GM12878 (cell line): ENCODE measurements around the gene QSOX2. TPM values are rescaled to one million over a fixed set of nuclear protein-coding genes. Genes with fewer than 3 reads are reported as not detected.

Experiments
- ATAC-seq: fragments of 200-7000 bp; cut with Tn5 transposase; 3 replicates; pipeline ENCODE4 v1.9.1; 2020; ENCODE audit warnings: mild to moderate bottlenecking, moderate library complexity
- BruUV-seq: library from RNA; stranded (reverse); fragments of 400-500 nt; replicated peaks from 2 replicates; lab custom pipeline; 2021; lab: Mats Ljungman, UMichigan
- CTCF ChIA-PET: fragments of 300-600 bp; sonication (Branson Sonifier 250); formaldehyde crosslinking; extraction: SDS; loops from one replicate; lab custom pipeline; 2021; ENCODE audit warnings: inconsistent platforms; lab: Yijun Ruan, JAX
- POLR2A ChIA-PET: fragments of 350-600 bp; formaldehyde crosslinking; extraction: SDS; loops from one replicate; lab custom pipeline; 2021; ENCODE audit warnings: inconsistent platforms; lab: Charles Lee
- RAD21 ChIA-PET: fragments of 300-600 bp; sonication (Branson Sonifier 250); formaldehyde crosslinking; loops from one replicate; lab custom pipeline; 2023; ENCODE audit warnings: antibody characterized with exemption; ENCODE audit not compliant: unreplicated experiment; lab: Charles Lee
- SMC1A ChIA-PET: fragments of 300-600 bp; sonication (Branson Sonifier 250); formaldehyde crosslinking; loops from one replicate; lab custom pipeline; 2023; ENCODE audit not compliant: unreplicated experiment, uncharacterized antibody; lab: Charles Lee
- DNase-seq: peaks from one replicate; pipeline ENCODE4 v3.0.0-alpha.2; 2011; ENCODE audit warnings: low read depth, low spot score
- FAIRE-seq: peaks from 3 replicates; lab custom pipeline; 2011; peaks lifted over from hg19 to GRCh38; lab: Jason Lieb, UNC
- H2AFZ ChIP-seq: 2 replicates; pipeline ENCODE4 v1.6.0; 2011; ENCODE audit warnings: low read depth, low read length, control low read depth; ENCODE audit not compliant: control insufficient read depth
- H3K27ac ChIP-seq: 2 replicates; pipeline ENCODE4 v1.5.1; 2011; ENCODE audit warnings: control low read depth; ENCODE audit not compliant: control insufficient read depth, insufficient read depth
- H3K27me3 ChIP-seq, 2 experiments: replicated peaks in 1 of 2; 2 replicates each; pipeline versions ENCODE4 v1.6.0 to v1.6.1; 2011; ENCODE audit warnings: low read length in 1 of 2; ENCODE audit not compliant: control insufficient read depth in 2 of 2, insufficient read depth in 2 of 2
- H3K36me3 ChIP-seq, 2 experiments: 2 replicates each; pipeline ENCODE4 v1.5.1; 2011; ENCODE audit warnings: low read length in 1 of 2; ENCODE audit not compliant: control insufficient read depth in 2 of 2, insufficient read depth in 2 of 2
- H3K4me1 ChIP-seq: 2 replicates; pipeline ENCODE4 v1.6.1; 2011; ENCODE audit warnings: mild to moderate bottlenecking, low read length, moderate library complexity, mixed read lengths; ENCODE audit not compliant: control insufficient read depth, insufficient read depth
- H3K4me2 ChIP-seq: 2 replicates; pipeline ENCODE4 v1.6.0; 2011; ENCODE audit warnings: control low read depth; ENCODE audit not compliant: control insufficient read depth, insufficient read depth
- H3K4me3 ChIP-seq: fragments of 200-600 bp; sonication (generic); 2 replicates; pipeline ENCODE4 v1.5.1; 2016
- H3K79me2 ChIP-seq: 2 replicates; pipeline ENCODE4 v1.6.0; 2011; ENCODE audit warnings: low read length; ENCODE audit not compliant: control insufficient read depth, insufficient read depth
- H3K9ac ChIP-seq: 2 replicates; pipeline ENCODE4 v1.8.0; 2011; ENCODE audit warnings: low read length, control low read depth, mixed read lengths; ENCODE audit not compliant: control insufficient read depth, insufficient read depth
- H3K9me3 ChIP-seq: replicated peaks from 3 replicates; pipeline ENCODE4 v1.5.1; 2011; ENCODE audit warnings: mild to moderate bottlenecking, low read length; ENCODE audit not compliant: control insufficient read depth, insufficient read depth
- H4K20me1 ChIP-seq: 2 replicates; pipeline ENCODE4 v1.6.0; 2011; ENCODE audit not compliant: control insufficient read depth, insufficient read depth
- ASH2L ChIP-seq: fragments of 300-600, 200-600 bp; sonication (generic); IDR thresholded peaks from 2 replicates; pipeline ENCODE4 v1.6.1; 2017; ENCODE audit warnings: low read depth, mild to moderate bottlenecking, borderline replicate concordance
- BRCA1 ChIP-seq: IDR thresholded peaks from 2 replicates; pipeline ENCODE4 v1.6.1; 2011; ENCODE audit warnings: low read depth, low read length, improper control_type of control experiment
- CBFB ChIP-seq: IDR thresholded peaks from 2 replicates; pipeline ENCODE4 v1.6.1; 2016; ENCODE audit warnings: antibody characterized with exemption, low read depth
- EP300 ChIP-seq, 2 experiments: fragments of 150-350 bp in 1 of 2; IDR thresholded peaks; 2 replicates each; pipeline ENCODE4 v1.6.1; 2011 to 2012; ENCODE audit warnings: low read depth in 2 of 2, low read length in 2 of 2, borderline replicate concordance in 1 of 2, improper control_type of control experiment in 1 of 2, inconsistent platforms in 1 of 2; ENCODE audit not compliant: control insufficient read depth in 1 of 2
- FOS ChIP-seq: IDR thresholded peaks from 3 replicates; pipeline ENCODE4 v1.6.1; 2011; ENCODE audit warnings: borderline replicate concordance; ENCODE audit not compliant: insufficient read length; ENCODE audit errors: extremely low read depth
- MAX ChIP-seq: IDR thresholded peaks from 2 replicates; pipeline ENCODE4 v1.6.1; 2012; ENCODE audit warnings: low read depth, low read length, improper control_type of control experiment
- NFXL1 ChIP-seq: fragments of 450-650 bp; IDR thresholded peaks from 2 replicates; pipeline ENCODE4 v1.6.1; 2017; ENCODE audit warnings: antibody characterized with exemption, mild to moderate bottlenecking, borderline replicate concordance
- SMAD5 ChIP-seq: IDR thresholded peaks from 2 replicates; pipeline ENCODE4 v1.6.1; 2016; ENCODE audit warnings: antibody characterized with exemption, low read depth
- WRNIP1 ChIP-seq: IDR thresholded peaks from 2 replicates; pipeline ENCODE4 v1.6.1; 2011; ENCODE audit warnings: low read depth, low read length, improper control_type of control experiment, borderline replicate concordance
- ZBTB33 ChIP-seq: fragments of 450-650 bp; IDR thresholded peaks from 2 replicates; pipeline ENCODE4 v1.6.1; 2017; ENCODE audit warnings: mild to moderate bottlenecking
- ZZZ3 ChIP-seq: IDR thresholded peaks from 2 replicates; pipeline ENCODE4 v1.6.1; 2011; ENCODE audit warnings: low read depth; ENCODE audit not compliant: control insufficient read depth, insufficient read length
- WGBS: methylation state at CpG from one replicate; pipeline ENCODE4 v1.1.6; 2016; ENCODE audit warnings: low lambda C conversion rate; ENCODE audit not compliant: insufficient replicate concordance, insufficient coverage; ENCODE audit errors: missing lambda C conversion rate; 5-methylcytosine and 5-hydroxymethylcytosine counted together
- in situ Hi-C: fragments of 300-500 bp; cut with MboI; formaldehyde crosslinking; loops from 9 replicates; pipeline ENCODE4 v1.14.3; 2018; ENCODE audit warnings: mixed read lengths
- intact Hi-C: fragments of 100-400 bp; cut with micrococcal nuclease; formaldehyde crosslinking; loops from one replicate; pipeline ENCODE4 v1.14.2; 2022; ENCODE audit not compliant: unreplicated experiment
- polyA plus RNA-seq, 11 experiments: library from polyadenylated mRNA; depleted of rRNA in 4 of 11; unstranded in 6 of 11; stranded (reverse) in 5 of 11; fragments of >200 nt; fragmentation: Nextera tagmentation in 4 of 11; fragmentation: Illumina TruSeq in 1 of 11; extraction: Ambion mirVana in 4 of 11; extraction: Trizol in 1 of 11; gene quantifications; 1 replicate in 1 of 11; 2 replicates in 10 of 11; pipeline versions ENCODE4 v1.2.1 to v1.2.3, GENCODE V29; 2011 to 2016; ENCODE audit warnings: inconsistent platforms in 2 of 11, missing spikeins in 2 of 11, low read depth in 1 of 11
- total RNA-seq, 4 experiments: library from RNA; depleted of rRNA in 3 of 4; stranded (reverse); fragments of >200 nt in 3 of 4; fragmentation: Illumina TruSeq in 1 of 4; extraction: Trizol in 1 of 4; gene quantifications; 2 replicates each; pipeline versions ENCODE4 v1.2.1 to v1.2.3, GENCODE V29; 2013 to 2021
- TF ChIP-seq, protein P1 (sequence below): IDR thresholded peaks from 2 replicates; pipeline ENCODE4 v1.6.1; 2012; ENCODE audit warnings: low read depth, low read length, improper control_type of control experiment

The QSOX2 gene
- total and polyA plus RNA-seq, 10 of the 15 experiments (the other 5 are each of a cell fraction or from before 2014, with no cell fraction given) = 0.34 to 16.1 (median 8.2) TPM

- RAD21 ChIA-PET = no interaction called here
- no peak overlapping the region for H3K4me3 ChIP-seq
- TF ChIP-seq MAX = no peak
- TF ChIP-seq EP300 (IDR thresholded peaks at IDR 0.05; ENCODE audit: borderline replicate concordance in 1 of 2, control insufficient read depth in 1 of 2, low read depth in 2 of 2, low read length in 2 of 2) = no peak
- in situ Hi-C loops (no loop called here), intact Hi-C loops (loop anchor here (10.0 kb wide), 1 partner anchor 322 kb away; the partner anchor contains the start of gene UBAC1)
- no TSS peak for BruUV-seq
- DNase-seq = no peak
- SMC1A ChIA-PET = no interaction called here
- WGBS = 57% methylated on average over 13 of the region's 13 CpGs
- no peaks in the 10 kb centered on the region for H3K27me3 ChIP-seq
- no peaks in the 10 kb centered on the region for H3K4me1 ChIP-seq
- H3K79me2 ChIP-seq = no peaks in the 10 kb centered on the region
- no peak overlapping the region for H3K4me2 ChIP-seq
- H4K20me1 ChIP-seq = no peaks in the 10 kb centered on the region
- H2AFZ ChIP-seq = no peak overlapping the region
- H3K27ac ChIP-seq = no peak overlapping the region
- no peaks in the 10 kb centered on the region for H3K9me3 ChIP-seq
- H3K36me3 ChIP-seq = no peaks in the 10 kb centered on the region
- H3K9ac ChIP-seq = no peak overlapping the region
- POLR2A ChIA-PET = no interaction called here
- no peak for ATAC-seq
- CTCF ChIA-PET = interaction anchor here (1.8 kb wide), 1 partner anchor 117 kb away, joined by 6 read pairs; no protein-coding TSS in a partner anchor
- FAIRE-seq = no peak
Observed at GRCh38 chr9:136286987-136287379, 41.4 kb upstream of the QSOX2 start.

DNA sequence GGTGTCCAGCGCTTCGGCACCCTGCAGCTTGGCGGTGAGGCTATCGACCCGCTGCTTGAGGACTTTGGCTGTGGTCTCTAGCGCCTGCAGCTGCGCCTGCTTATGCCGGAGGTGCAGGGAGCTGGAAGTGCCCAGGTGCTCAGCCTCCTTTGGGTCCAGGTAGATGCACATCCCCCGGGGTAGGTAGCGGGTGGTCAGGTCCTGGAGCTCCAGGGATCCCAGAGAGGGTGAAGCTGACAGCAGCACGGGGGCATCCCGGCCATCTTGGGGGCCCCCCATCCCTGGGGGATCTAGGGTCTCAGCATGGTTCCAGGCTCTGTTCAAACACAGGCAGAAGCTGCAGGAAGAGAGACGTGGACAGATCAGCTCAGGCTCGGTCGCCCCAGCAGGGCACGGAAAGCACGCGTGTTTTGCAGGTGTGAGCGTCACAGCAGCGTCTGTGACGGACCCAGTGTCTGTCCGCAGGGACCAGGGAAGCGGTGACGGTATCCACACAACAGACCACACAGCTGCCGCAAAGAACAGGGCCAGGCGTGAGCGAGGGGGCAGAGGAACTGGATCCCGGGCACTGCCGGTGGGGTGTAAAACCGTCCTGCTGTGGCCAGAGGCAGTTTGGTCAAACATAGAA lies 40.9 kb upstream of the QSOX2 start:
- intact Hi-C loops = loop anchor here (10.0 kb wide), 1 partner anchor 322 kb away; the partner anchor contains the start of gene UBAC1
- no peak overlapping the region for H2AFZ ChIP-seq
- ATAC-seq = no peak
- H3K4me3 ChIP-seq = no peak overlapping the region
- WGBS = 64% methylated on average over 21 of the region's 30 CpGs
- no peaks in the 10 kb centered on the region for H3K36me3 ChIP-seq
- ChIA-PET CTCF (interaction anchor here (0.6 to 1.8 kb wide), 2 partner anchors 63 to 116 kb away, joined by 4 to 6 read pairs; no protein-coding TSS in a partner anchor), RAD21 (no interaction called here), POLR2A (no interaction called here), SMC1A (no interaction called here)
- no peak overlapping the region for H3K27ac ChIP-seq
- no peaks in the 10 kb centered on the region for H3K4me1 ChIP-seq
- H4K20me1 ChIP-seq = no peaks in the 10 kb centered on the region
- H3K79me2 ChIP-seq = no peaks in the 10 kb centered on the region
- no peak overlapping the region for H3K9ac ChIP-seq
- FAIRE-seq = no peak
- H3K4me2 ChIP-seq = no peak overlapping the region
- no peaks in the 10 kb centered on the region for H3K27me3 ChIP-seq
- in situ Hi-C loops = no loop called here
- H3K9me3 ChIP-seq = no peaks in the 10 kb centered on the region
- DNase-seq = no peak
- BruUV-seq = no TSS peak
- TF ChIP-seq SMAD5 (no peak), ZBTB33 (no peak), ASH2L (no peak), FOS (no peak), WRNIP1 (no peak), BRCA1 (no peak), ZZZ3 (no peak), CBFB (no peak), NFXL1 (no peak)
- TF ChIP-seq, protein P1, sequence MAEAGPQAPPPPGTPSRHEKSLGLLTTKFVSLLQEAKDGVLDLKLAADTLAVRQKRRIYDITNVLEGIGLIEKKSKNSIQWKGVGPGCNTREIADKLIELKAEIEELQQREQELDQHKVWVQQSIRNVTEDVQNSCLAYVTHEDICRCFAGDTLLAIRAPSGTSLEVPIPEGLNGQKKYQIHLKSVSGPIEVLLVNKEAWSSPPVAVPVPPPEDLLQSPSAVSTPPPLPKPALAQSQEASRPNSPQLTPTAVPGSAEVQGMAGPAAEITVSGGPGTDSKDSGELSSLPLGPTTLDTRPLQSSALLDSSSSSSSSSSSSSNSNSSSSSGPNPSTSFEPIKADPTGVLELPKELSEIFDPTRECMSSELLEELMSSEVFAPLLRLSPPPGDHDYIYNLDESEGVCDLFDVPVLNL = no peak
